ENCODE measurements around the gene EFNB3. TPM values are rescaled to one million over a fixed set of nuclear protein-coding genes. Genes with fewer than 3 reads are reported as not detected.

EFNB3 gene
- total and polyA plus RNA-seq, 2 of the 4 experiments (the other 2 are of a cell fraction) = 0.54 to 2.0 TPM

- TF ChIP-seq CTCF (conservative IDR thresholded peaks at IDR 0.05; ENCODE audit: low read depth, low read length) = no peak
- TF ChIP-seq RCOR1 (IDR thresholded peaks at IDR 0.05; ENCODE audit: insufficient replicate concordance, low read length) = no peak
- no peak for TF ChIP-seq BHLHE40 (IDR thresholded peaks at IDR 0.05; ENCODE audit: low read depth, low read length)
- no peak for TF ChIP-seq SMC3 (IDR thresholded peaks at IDR 0.05; ENCODE audit: low read depth, low read length)
- TF ChIP-seq MXI1 (IDR thresholded peaks at IDR 0.05; ENCODE audit: borderline replicate concordance, low read depth, low read length) = no peak
These were observed 560 bp downstream of the EFNB3 start (continued) for GRCh38 chr17:7705269-7706255.
